Measurements from ENCODE around the gene SETD4.

The SETD4 gene

GRCh38 chr21:36015045-36015444, 45.3 kb downstream of the SETD4 start:
- Histone ChIP-seq H3K27me3 (no peaks in the 10 kb centered on the region), H3K9ac (no peak overlapping the region), H3K27ac (no peak overlapping the region), H3K4me1 (no peaks in the 10 kb centered on the region), H3K4me2 (no peak overlapping the region), H3K36me3 (no peaks in the 10 kb centered on the region), H3K9me3 (replicated peaks in 1 of 11) (no peaks in the 10 kb centered on the region), H3K4me3 (no peak overlapping the region), H4K20me1 (no peaks in the 10 kb centered on the region)
- TF ChIP-seq Cebpa-rat (IDR thresholded peaks at IDR 0.05): no peak

- Histone ChIP-seq H3K27me3 (no peaks in the 10 kb centered on the region), H3K9me3 (replicated peaks in 1 of 11) (no peaks in the 10 kb centered on the region), H3K36me3 (no peaks in the 10 kb centered on the region), H3K27ac (no peak overlapping the region), H3K9ac (no peak overlapping the region), H3K4me2 (no peak overlapping the region), H4K20me1 (no peaks in the 10 kb centered on the region), H3K4me1 (no peaks in the 10 kb centered on the region), H3K4me3 (no peak overlapping the region)
- no peak for TF ChIP-seq Cebpa-rat (IDR thresholded peaks at IDR 0.05)
These were observed 49.5 kb downstream of the SETD4 start for GRCh38 chr21:36010801-36011200.

- Histone ChIP-seq H3K36me3 (no peaks in the 10 kb centered on the region), H3K9ac (no peak overlapping the region), H4K20me1 (no peaks in the 10 kb centered on the region), H3K4me2 (no peak overlapping the region), H3K27me3 (no peaks in the 10 kb centered on the region), H3K9me3 (replicated peaks in 1 of 11) (peaks cover 0 to 6% (median 4%) of the 10 kb centered on the region in 11 experiments; a peak in 13 of 22 replicates), H3K4me1 (no peaks in the 10 kb centered on the region), H3K27ac (no peak overlapping the region), H3K4me3 (no peak overlapping the region)
- TF ChIP-seq Cebpa-rat (IDR thresholded peaks at IDR 0.05): no peak
These were observed 51.8 kb downstream of the SETD4 start for GRCh38 chr21:36008505-36008904.

- no peak overlapping the region for H3K4me2 ChIP-seq
- TF ChIP-seq Cebpa-rat (IDR thresholded peaks at IDR 0.05): no peak
- H4K20me1 ChIP-seq: no peaks in the 10 kb centered on the region
- no peak overlapping the region for H3K9ac ChIP-seq
- no peaks in the 10 kb centered on the region for H3K36me3 ChIP-seq
- no peak overlapping the region for H3K4me3 ChIP-seq
- H3K4me1 ChIP-seq: no peaks in the 10 kb centered on the region
- no peaks in the 10 kb centered on the region for H3K27me3 ChIP-seq
- H3K9me3 ChIP-seq (replicated peaks in 1 of 11): peaks cover 4 to 14% (median 10%) of the 10 kb centered on the region in 11 experiments; a peak in 16 of 22 replicates
- H3K27ac ChIP-seq: no peak overlapping the region
These were observed 54.4 kb downstream of the SETD4 start for GRCh38 chr21:36005879-36006400.

- Histone ChIP-seq H3K4me1 (no peaks in the 10 kb centered on the region), H3K9ac (no peak overlapping the region), H3K27me3 (peaks cover 0 to 3% (median 0%) of the 10 kb centered on the region in 11 experiments; a peak in 1 of 22 replicates)
These were observed 55.3 kb downstream of the SETD4 start for GRCh38 chr21:36005018-36005417.

GRCh38 chr21:36004441-36004840, 55.9 kb downstream of the SETD4 start:
- Histone ChIP-seq H3K27me3 (peaks cover 0 to 3% (median 0%) of the 10 kb centered on the region in 11 experiments; a peak in 1 of 22 replicates), H3K4me1 (no peaks in the 10 kb centered on the region), H3K9ac (no peak overlapping the region), H3K4me3 (no peak overlapping the region), H4K20me1 (no peaks in the 10 kb centered on the region), H3K9me3 (replicated peaks in 1 of 11) (peaks cover 4 to 14% (median 10%) of the 10 kb centered on the region in 11 experiments; a peak in 16 of 22 replicates), H3K4me2 (no peak overlapping the region), H3K36me3 (no peaks in the 10 kb centered on the region), H3K27ac (no peak overlapping the region)
- TF ChIP-seq Cebpa-rat (IDR thresholded peaks at IDR 0.05): no peak

More at GRCh38 chr21:36005018-36005417, 55.3 kb downstream of the SETD4 start:
- Histone ChIP-seq H3K4me2 (no peak overlapping the region), H3K4me3 (no peak overlapping the region), H3K9me3 (replicated peaks in 1 of 11) (peaks cover 4 to 14% (median 10%) of the 10 kb centered on the region in 11 experiments; a peak in 16 of 22 replicates), H3K27ac (no peak overlapping the region), H4K20me1 (no peaks in the 10 kb centered on the region), H3K36me3 (no peaks in the 10 kb centered on the region)
- no peak for TF ChIP-seq Cebpa-rat (IDR thresholded peaks at IDR 0.05)

GRCh38 chr21:36003776-36004175, 56.5 kb downstream of the SETD4 start:
- H3K9me3 ChIP-seq (replicated peaks in 1 of 11): peaks cover 4 to 14% (median 10%) of the 10 kb centered on the region in 11 experiments; a peak in 16 of 22 replicates
- peaks cover 0 to 9% (median 0%) of the 10 kb centered on the region in 11 experiments; a peak in 3 of 22 replicates for H3K27me3 ChIP-seq
- no peaks in the 10 kb centered on the region for H3K36me3 ChIP-seq
- no peak overlapping the region for H3K4me2 ChIP-seq
- H3K4me3 ChIP-seq: no peak overlapping the region
- no peak overlapping the region for H3K9ac ChIP-seq
- H3K4me1 ChIP-seq: no peaks in the 10 kb centered on the region
- no peaks in the 10 kb centered on the region for H4K20me1 ChIP-seq
- TF ChIP-seq Cebpa-rat (IDR thresholded peaks at IDR 0.05): no peak
- no peak overlapping the region for H3K27ac ChIP-seq

- H3K4me1 ChIP-seq: peaks cover 0 to 13% (median 8%) of the 10 kb centered on the region in 10 experiments; a peak in 11 of 20 replicates
- H3K4me2 ChIP-seq: peak overlapping the region in 4 of 11 experiments; percentile 24 to 46 (median 33); a peak in 6 of 22 replicates
- H3K9ac ChIP-seq: no peak overlapping the region
- peaks cover 0 to 11% (median 3%) of the 10 kb centered on the region in 11 experiments; a peak in 5 of 22 replicates for H3K9me3 ChIP-seq (replicated peaks in 1 of 11)
- no peak overlapping the region for H3K27ac ChIP-seq
- H3K27me3 ChIP-seq: peaks cover 9 to 32% (median 19%) of the 10 kb centered on the region in 11 experiments; a peak in 18 of 22 replicates
- TF ChIP-seq Cebpa-rat (IDR thresholded peaks at IDR 0.05): no peak
- no peak overlapping the region for H3K4me3 ChIP-seq
- no peaks in the 10 kb centered on the region for H4K20me1 ChIP-seq
- no peaks in the 10 kb centered on the region for H3K36me3 ChIP-seq
These were observed 64.1 kb downstream of the SETD4 start for GRCh38 chr21:35996217-35996616.

GRCh38 chr21:35995522-35996088, 64.7 kb downstream of the SETD4 start:
- TF ChIP-seq Cebpa-rat (IDR thresholded peaks at IDR 0.05): no peak
- Histone ChIP-seq H4K20me1 (no peaks in the 10 kb centered on the region), H3K9me3 (replicated peaks in 1 of 11) (peaks cover 0 to 11% (median 3%) of the 10 kb centered on the region in 11 experiments; a peak in 5 of 22 replicates), H3K27ac (no peak overlapping the region), H3K4me2 (peak overlapping the region in 6 of 11 experiments; percentile 24 to 46 (median 33); a peak in 11 of 22 replicates), H3K36me3 (no peaks in the 10 kb centered on the region), H3K27me3 (peaks cover 9 to 31% (median 19%) of the 10 kb centered on the region in 11 experiments; a peak in 18 of 22 replicates), H3K9ac (no peak overlapping the region), H3K4me3 (no peak overlapping the region), H3K4me1 (peaks cover 0 to 13% (median 8%) of the 10 kb centered on the region in 10 experiments; a peak in 11 of 20 replicates)

Measured in BLaER1 treated with 17β-estradiol and CSF1 and Interleukin-3, amounts not matched to agents 10 nM and 100 nM (cell line).